ENCODE measurements around the gene TPPP2. TPM values are rescaled to one million over a fixed set of nuclear protein-coding genes. Genes with fewer than 3 reads are reported as not detected.

Gene TPPP2
- total RNA-seq, 1 experiment from 2014 or later = not detected

DNA sequence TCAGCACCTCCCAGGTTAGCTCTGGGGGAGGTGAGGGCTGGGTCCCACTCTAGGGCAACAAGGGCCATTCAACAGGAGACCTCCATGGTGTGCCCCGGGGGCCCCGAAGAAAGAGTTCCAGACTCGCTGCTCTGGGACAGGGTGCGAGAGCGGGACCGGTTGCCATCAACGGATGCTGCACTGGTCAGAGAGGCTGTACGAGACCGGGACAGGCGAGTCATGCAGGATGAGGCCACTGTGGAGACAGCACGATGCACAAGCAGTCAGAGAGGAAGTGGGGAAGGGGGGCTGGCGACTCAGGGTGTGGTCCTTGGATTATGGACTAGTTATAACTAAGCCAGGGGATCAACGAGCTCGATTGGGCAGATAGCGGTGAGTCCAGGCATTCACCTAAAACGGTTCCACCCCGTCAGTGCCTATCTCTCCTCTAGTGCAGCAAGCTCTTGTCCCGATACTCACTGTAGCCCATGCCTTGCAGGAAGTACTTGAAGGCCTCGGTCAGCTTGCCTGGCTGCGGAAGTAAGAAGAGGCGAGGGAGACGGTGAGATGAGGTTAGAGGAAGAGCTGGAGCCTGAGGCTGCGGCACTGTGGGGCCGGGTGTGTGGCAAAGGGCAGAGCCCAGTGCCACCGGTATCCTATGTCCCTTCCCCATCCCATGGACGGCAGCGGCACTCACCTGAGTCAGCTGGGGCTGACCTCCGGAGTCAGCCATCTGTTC, 12.3 kb upstream of the TPPP2 start:
- H3K4me1 Mint-ChIP-seq (ENCODE audit: low read depth, unreplicated experiment) = peaks cover 8% of the 10 kb centered on the region
- intact Hi-C loops (cut with micrococcal nuclease; ENCODE audit: unreplicated experiment) = no loop called here
- TF ChIP-seq, protein P1, sequence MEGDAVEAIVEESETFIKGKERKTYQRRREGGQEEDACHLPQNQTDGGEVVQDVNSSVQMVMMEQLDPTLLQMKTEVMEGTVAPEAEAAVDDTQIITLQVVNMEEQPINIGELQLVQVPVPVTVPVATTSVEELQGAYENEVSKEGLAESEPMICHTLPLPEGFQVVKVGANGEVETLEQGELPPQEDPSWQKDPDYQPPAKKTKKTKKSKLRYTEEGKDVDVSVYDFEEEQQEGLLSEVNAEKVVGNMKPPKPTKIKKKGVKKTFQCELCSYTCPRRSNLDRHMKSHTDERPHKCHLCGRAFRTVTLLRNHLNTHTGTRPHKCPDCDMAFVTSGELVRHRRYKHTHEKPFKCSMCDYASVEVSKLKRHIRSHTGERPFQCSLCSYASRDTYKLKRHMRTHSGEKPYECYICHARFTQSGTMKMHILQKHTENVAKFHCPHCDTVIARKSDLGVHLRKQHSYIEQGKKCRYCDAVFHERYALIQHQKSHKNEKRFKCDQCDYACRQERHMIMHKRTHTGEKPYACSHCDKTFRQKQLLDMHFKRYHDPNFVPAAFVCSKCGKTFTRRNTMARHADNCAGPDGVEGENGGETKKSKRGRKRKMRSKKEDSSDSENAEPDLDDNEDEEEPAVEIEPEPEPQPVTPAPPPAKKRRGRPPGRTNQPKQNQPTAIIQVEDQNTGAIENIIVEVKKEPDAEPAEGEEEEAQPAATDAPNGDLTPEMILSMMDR (IDR thresholded peaks at IDR 0.05; ENCODE audit: unreplicated experiment) = no peak
- H3K4me3 Mint-ChIP-seq (ENCODE audit: low read depth, unreplicated experiment) = no peak overlapping the region
- no peak overlapping the region for H3K27ac Mint-ChIP-seq (ENCODE audit: unreplicated experiment)
- no peaks in the 10 kb centered on the region for H3K36me3 Mint-ChIP-seq (ENCODE audit: insufficient read depth, unreplicated experiment)
- peaks cover 30% of the 10 kb centered on the region for H3K27me3 Mint-ChIP-seq (ENCODE audit: unreplicated experiment)
- CTCF ChIA-PET = interaction anchor here (0.6 to 0.7 kb wide), 2 partner anchors 23 to 94 kb away, joined by 3 read pairs; no protein-coding TSS in a partner anchor
- BruUV-seq (replicated peaks) = no TSS peak
- no peak for DNase-seq
- no peaks in the 10 kb centered on the region for H3K9me3 Mint-ChIP-seq (ENCODE audit: low read depth, unreplicated experiment)

DNA sequence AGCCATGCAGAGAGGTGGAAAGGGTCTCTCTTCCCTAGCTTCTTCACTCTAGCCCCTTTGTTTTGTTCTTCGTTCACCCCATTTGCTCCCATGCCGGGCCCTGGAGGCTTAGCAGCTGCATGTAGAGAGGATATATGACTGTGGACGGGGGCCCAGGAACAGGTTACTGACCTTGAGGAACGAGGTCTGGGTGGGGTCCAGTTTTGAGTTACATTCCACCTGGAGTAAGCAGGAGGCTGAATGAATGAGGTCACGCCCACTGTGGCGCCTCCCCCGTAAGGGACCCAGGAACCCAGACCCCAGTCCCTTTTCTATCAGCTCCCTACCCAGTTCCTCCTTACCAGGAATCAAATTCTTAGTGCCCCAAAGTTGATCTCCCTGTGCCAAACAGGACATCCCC, 11.7 kb upstream of the TPPP2 start:
- Mint-ChIP-seq H3K4me3 (ENCODE audit: low read depth, unreplicated experiment) (no peak overlapping the region), H3K27ac (ENCODE audit: unreplicated experiment) (no peak overlapping the region), H3K27me3 (ENCODE audit: unreplicated experiment) (peaks cover 30% of the 10 kb centered on the region), H3K36me3 (ENCODE audit: insufficient read depth, unreplicated experiment) (no peaks in the 10 kb centered on the region), H3K9me3 (ENCODE audit: low read depth, unreplicated experiment) (no peaks in the 10 kb centered on the region), H3K4me1 (ENCODE audit: low read depth, unreplicated experiment) (peaks cover 8% of the 10 kb centered on the region)
- intact Hi-C loops (cut with micrococcal nuclease; ENCODE audit: unreplicated experiment) = no loop called here
- DNase-seq = no peak
- CTCF ChIA-PET = interaction anchor here (0.6 to 0.7 kb wide), 2 partner anchors 22 to 93 kb away, joined by 3 read pairs; no protein-coding TSS in a partner anchor
- no TSS peak for BruUV-seq (replicated peaks)
- TF ChIP-seq, protein P1 (IDR thresholded peaks at IDR 0.05; ENCODE audit: unreplicated experiment) = no peak

DNA sequence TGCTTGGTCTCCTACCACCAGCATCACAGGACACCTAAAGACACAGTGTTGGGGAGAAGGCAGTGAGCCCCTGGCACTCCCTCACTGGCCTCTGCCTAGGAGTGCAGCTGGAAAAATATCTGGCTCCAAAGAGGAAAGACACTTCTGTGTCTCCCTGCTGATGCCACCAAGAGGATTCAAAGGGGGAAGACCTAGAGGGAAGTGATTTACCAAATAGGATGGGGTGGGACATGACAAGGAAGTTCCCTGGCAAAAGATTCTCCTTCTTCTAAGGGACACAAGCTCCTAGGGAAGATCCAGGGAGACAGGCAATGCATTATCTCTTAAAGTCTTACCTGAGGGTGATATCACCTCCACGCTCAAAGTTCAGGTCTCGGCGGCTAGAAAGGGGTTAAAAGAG, 11.2 kb upstream of the TPPP2 start:
- Mint-ChIP-seq H3K27ac (ENCODE audit: unreplicated experiment) (no peak overlapping the region), H3K27me3 (ENCODE audit: unreplicated experiment) (peaks cover 30% of the 10 kb centered on the region), H3K4me3 (ENCODE audit: low read depth, unreplicated experiment) (no peak overlapping the region), H3K9me3 (ENCODE audit: low read depth, unreplicated experiment) (no peaks in the 10 kb centered on the region), H3K4me1 (ENCODE audit: low read depth, unreplicated experiment) (peaks cover 8% of the 10 kb centered on the region), H3K36me3 (ENCODE audit: insufficient read depth, unreplicated experiment) (no peaks in the 10 kb centered on the region)
- TF ChIP-seq, protein P1 (IDR thresholded peaks at IDR 0.05; ENCODE audit: unreplicated experiment) = no peak
- no peak for DNase-seq
- CTCF ChIA-PET = no interaction called here
- intact Hi-C loops (cut with micrococcal nuclease; ENCODE audit: unreplicated experiment) = no loop called here
- no TSS peak for BruUV-seq (replicated peaks)

DNA sequence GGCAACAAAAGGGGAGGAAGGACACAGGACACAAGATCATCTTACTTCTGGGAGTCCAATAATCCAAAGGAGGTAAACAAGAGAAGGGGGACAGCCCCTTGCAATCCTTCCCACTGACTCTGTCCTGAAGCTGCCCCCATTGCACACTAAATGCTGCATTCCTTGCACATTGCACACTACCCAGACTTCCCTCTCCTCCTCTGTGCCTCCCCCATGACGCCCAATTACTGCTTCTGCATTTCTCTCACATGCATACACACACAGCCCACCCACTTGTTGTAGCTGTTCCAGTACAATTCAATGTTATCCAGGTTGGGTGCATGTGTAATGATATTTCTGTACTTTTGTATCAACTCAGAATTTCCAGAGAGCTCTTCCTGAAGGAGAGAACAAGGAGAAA, 10.7 kb upstream of the TPPP2 start:
- H3K4me1 Mint-ChIP-seq (ENCODE audit: low read depth, unreplicated experiment) = peaks cover 8% of the 10 kb centered on the region
- BruUV-seq (replicated peaks) = no TSS peak
- TF ChIP-seq, protein P1 (IDR thresholded peaks at IDR 0.05; ENCODE audit: unreplicated experiment) = no peak
- peaks cover 3% of the 10 kb centered on the region for H3K36me3 Mint-ChIP-seq (ENCODE audit: insufficient read depth, unreplicated experiment)
- no peak overlapping the region for H3K27ac Mint-ChIP-seq (ENCODE audit: unreplicated experiment)
- intact Hi-C loops (cut with micrococcal nuclease; ENCODE audit: unreplicated experiment) = no loop called here
- CTCF ChIA-PET = no interaction called here
- no peak for DNase-seq
- no peaks in the 10 kb centered on the region for H3K9me3 Mint-ChIP-seq (ENCODE audit: low read depth, unreplicated experiment)
- peaks cover 30% of the 10 kb centered on the region for H3K27me3 Mint-ChIP-seq (ENCODE audit: unreplicated experiment)
- no peak overlapping the region for H3K4me3 Mint-ChIP-seq (ENCODE audit: low read depth, unreplicated experiment)

Measured in Calu3 (cell line).